NCI-H774 (cell line): ENCODE results near the gene LDLR.
A peak's percentile ranks its signal among the peaks of the same experiment; 100 is the strongest.
"Not testable (repeated sequence)": the region's sequence is repeated elsewhere in the genome, so short reads cannot be mapped to it uniquely, and the experiment has no call there.

Experiments
- DNase-seq: peaks from one replicate; lab custom pipeline; 2025; lab: John Stamatoyannopoulos, UW

The LDLR gene

GRCh38 chr19:11070123-11070522 is 19.1 kb upstream of the LDLR start:
- DNase-seq, result no peak

- no peak for DNase-seq
Observed at GRCh38 chr19:11073568-11073967, 15.7 kb upstream of the LDLR start.

GRCh38 chr19:11076792-11077191 is 12.5 kb upstream of the LDLR start:
- DNase-seq, result not testable (repeated sequence)

GRCh38 chr19:11078893-11079292 is 10.4 kb upstream of the LDLR start:
- no peak for DNase-seq

- DNase-seq, result no peak
Observed at GRCh38 chr19:11079999-11080398, 9.3 kb upstream of the LDLR start.

GRCh38 chr19:11087870-11088505 is 1.3 kb upstream of the LDLR start:
- DNase-seq, result no peak

GRCh38 chr19:11088506-11089253 is 583 bp upstream of the LDLR start:
- no peak for DNase-seq

- not testable (repeated sequence) for DNase-seq
Observed at GRCh38 chr19:11090014-11090263, 676 bp downstream of the LDLR start.

GRCh38 chr19:11090264-11090996 is 1.2 kb downstream of the LDLR start:
- DNase-seq, result peak; percentile 95

- DNase-seq, result no peak
Observed at GRCh38 chr19:11090997-11091702, 1.9 kb downstream of the LDLR start.

GRCh38 chr19:11091703-11092153 is 2.5 kb downstream of the LDLR start:
- DNase-seq, result no peak

- no peak for DNase-seq
Observed at GRCh38 chr19:11092181-11092538, 2.9 kb downstream of the LDLR start.

GRCh38 chr19:11093689-11094238 is 4.5 kb downstream of the LDLR start:
- no peak for DNase-seq

- DNase-seq, result no peak
Observed at GRCh38 chr19:11094520-11094894, 5.2 kb downstream of the LDLR start.

GRCh38 chr19:11096210-11096841 is 7.1 kb downstream of the LDLR start:
- no peak for DNase-seq

- DNase-seq, result not testable (repeated sequence)
Observed at GRCh38 chr19:11097367-11097766, 8.1 kb downstream of the LDLR start.

- no peak for DNase-seq
Observed at GRCh38 chr19:11098327-11098726, 9.1 kb downstream of the LDLR start.

- DNase-seq, result no peak
Observed at GRCh38 chr19:11098861-11099260, 9.6 kb downstream of the LDLR start.

- no peak for DNase-seq
Observed at GRCh38 chr19:11100049-11100448, 10.8 kb downstream of the LDLR start.

GRCh38 chr19:11101057-11101456 is 11.8 kb downstream of the LDLR start:
- no peak for DNase-seq

- no peak for DNase-seq
Observed at GRCh38 chr19:11102944-11103343, 13.7 kb downstream of the LDLR start.

- DNase-seq, result not testable (repeated sequence)
Observed at GRCh38 chr19:11103667-11104066, 14.4 kb downstream of the LDLR start.
